BLaER1 treated with 17β-estradiol and CSF1 and Interleukin-3, amounts not matched to agents 10 nM and 100 nM (cell line): Measurements from ENCODE around the gene TSACC.

Source experiments
- H3K27ac ChIP-seq, 11 experiments: shearing (Covaris generic); formaldehyde crosslinking; 2 replicates each; pipeline ENCODE4 v1.8.1; 2022
- H3K27me3 ChIP-seq, 11 experiments: shearing (Covaris generic); formaldehyde crosslinking; 2 replicates each; pipeline ENCODE4 v1.8.1; 2022
- H3K36me3 ChIP-seq, 11 experiments: shearing (Covaris generic); formaldehyde crosslinking; 2 replicates each; pipeline ENCODE4 v1.8.1; 2022
- H3K4me1 ChIP-seq, 10 experiments: shearing (Covaris generic); formaldehyde crosslinking; 2 replicates each; pipeline ENCODE4 v1.8.1; 2022
- H3K4me2 ChIP-seq, 11 experiments: shearing (Covaris generic); formaldehyde crosslinking; 2 replicates each; pipeline ENCODE4 v1.8.1; 2022
- H3K4me3 ChIP-seq, 10 experiments: shearing (Covaris generic); formaldehyde crosslinking; 2 replicates each; pipeline ENCODE4 v1.8.1; 2022
- H3K9ac ChIP-seq, 11 experiments: shearing (Covaris generic); formaldehyde crosslinking; 2 replicates each; pipeline ENCODE4 v1.8.1; 2022
- H3K9me3 ChIP-seq, 11 experiments: shearing (Covaris generic); formaldehyde crosslinking; replicated peaks in 1 of 11; 2 replicates each; pipeline ENCODE4 v1.8.1; 2022
- H4K20me1 ChIP-seq, 11 experiments: shearing (Covaris generic); formaldehyde crosslinking; 2 replicates each; pipeline ENCODE4 v1.8.1; 2022
- Cebpa-rat ChIP-seq, 11 experiments: shearing (Covaris generic); IDR thresholded peaks; 2 replicates each; pipeline ENCODE4 v1.8.1; 2022

Gene TSACC

GRCh38 chr1:156357977-156358376 is 19.7 kb downstream of the TSACC start:
- no peak for TF ChIP-seq Cebpa-rat (IDR thresholded peaks at IDR 0.05)
- no peaks in the 10 kb centered on the region for H3K9me3 ChIP-seq
- peaks cover 19 to 45% (median 31%) of the 10 kb centered on the region in 11 experiments; a peak in 21 of 22 replicates for H3K27me3 ChIP-seq
- H4K20me1 ChIP-seq, result no peaks in the 10 kb centered on the region
- no peak overlapping the region for H3K4me3 ChIP-seq
- H3K4me1 ChIP-seq, result peaks cover 0 to 9% (median 0%) of the 10 kb centered on the region in 10 experiments; a peak in 4 of 20 replicates
- H3K36me3 ChIP-seq, result no peaks in the 10 kb centered on the region
- H3K9ac ChIP-seq, result no peak overlapping the region
- no peak overlapping the region for H3K27ac ChIP-seq
- H3K4me2 ChIP-seq, result no peak overlapping the region

- Histone ChIP-seq H3K27ac (no peak overlapping the region), H3K4me1 (peaks cover 0 to 9% (median 0%) of the 10 kb centered on the region in 10 experiments; a peak in 4 of 20 replicates), H3K9me3 (no peaks in the 10 kb centered on the region), H3K36me3 (no peaks in the 10 kb centered on the region), H4K20me1 (no peaks in the 10 kb centered on the region), H3K9ac (no peak overlapping the region), H3K4me3 (no peak overlapping the region), H3K27me3 (peaks cover 19 to 45% (median 31%) of the 10 kb centered on the region in 11 experiments; a peak in 21 of 22 replicates), H3K4me2 (no peak overlapping the region)
- TF ChIP-seq Cebpa-rat (IDR thresholded peaks at IDR 0.05), result no peak
Observed at GRCh38 chr1:156358641-156359040, 20.3 kb downstream of the TSACC start.

- no peak overlapping the region for H3K4me2 ChIP-seq
- no peak overlapping the region for H3K9ac ChIP-seq
- no peaks in the 10 kb centered on the region for H3K36me3 ChIP-seq
- no peak overlapping the region for H3K4me3 ChIP-seq
- H3K27ac ChIP-seq, result no peak overlapping the region
- no peak for TF ChIP-seq Cebpa-rat (IDR thresholded peaks at IDR 0.05)
- H4K20me1 ChIP-seq, result no peaks in the 10 kb centered on the region
- H3K4me1 ChIP-seq, result peaks cover 0 to 9% (median 0%) of the 10 kb centered on the region in 10 experiments; a peak in 4 of 20 replicates
- peaks cover 0 to 2% (median 0%) of the 10 kb centered on the region in 11 experiments; a peak in 2 of 22 replicates for H3K9me3 ChIP-seq
- H3K27me3 ChIP-seq, result peaks cover 19 to 45% (median 31%) of the 10 kb centered on the region in 11 experiments; a peak in 21 of 22 replicates
Observed at GRCh38 chr1:156359249-156359648, 20.9 kb downstream of the TSACC start.

GRCh38 chr1:156359973-156360372 is 21.6 kb downstream of the TSACC start:
- Histone ChIP-seq H3K4me1 (peaks cover 0 to 9% (median 0%) of the 10 kb centered on the region in 10 experiments; a peak in 4 of 20 replicates), H3K4me2 (no peak overlapping the region), H3K27ac (no peak overlapping the region), H3K9ac (no peak overlapping the region), H3K27me3 (peaks cover 19 to 38% (median 28%) of the 10 kb centered on the region in 11 experiments; a peak in 21 of 22 replicates), H3K4me3 (no peak overlapping the region), H3K9me3 (peaks cover 0 to 10% (median 0%) of the 10 kb centered on the region in 11 experiments; a peak in 4 of 22 replicates), H4K20me1 (no peaks in the 10 kb centered on the region), H3K36me3 (no peaks in the 10 kb centered on the region)
- TF ChIP-seq Cebpa-rat (IDR thresholded peaks at IDR 0.05), result no peak

GRCh38 chr1:156360534-156360933 is 22.2 kb downstream of the TSACC start:
- H3K9ac ChIP-seq, result no peak overlapping the region
- no peak overlapping the region for H3K4me3 ChIP-seq
- no peaks in the 10 kb centered on the region for H4K20me1 ChIP-seq
- no peaks in the 10 kb centered on the region for H3K36me3 ChIP-seq
- H3K9me3 ChIP-seq, result peaks cover 0 to 11% (median 0%) of the 10 kb centered on the region in 11 experiments; a peak in 4 of 22 replicates
- H3K4me1 ChIP-seq, result peaks cover 0 to 9% (median 0%) of the 10 kb centered on the region in 10 experiments; a peak in 4 of 20 replicates
- H3K27ac ChIP-seq, result no peak overlapping the region
- H3K4me2 ChIP-seq, result no peak overlapping the region
- no peak for TF ChIP-seq Cebpa-rat (IDR thresholded peaks at IDR 0.05)
- peaks cover 19 to 32% (median 24%) of the 10 kb centered on the region in 11 experiments; a peak in 21 of 22 replicates for H3K27me3 ChIP-seq

GRCh38 chr1:156365754-156366153 is 27.4 kb downstream of the TSACC start:
- Histone ChIP-seq H3K9me3 (peaks cover 0 to 11% (median 0%) of the 10 kb centered on the region in 11 experiments; a peak in 4 of 22 replicates), H3K9ac (no peak overlapping the region), H4K20me1 (no peaks in the 10 kb centered on the region; a peak in 2 of 22 replicates), H3K4me2 (no peak overlapping the region), H3K4me1 (peaks cover 0 to 8% (median 2%) of the 10 kb centered on the region in 10 experiments; a peak in 3 of 20 replicates), H3K4me3 (no peak overlapping the region), H3K27ac (no peak overlapping the region), H3K36me3 (no peaks in the 10 kb centered on the region), H3K27me3 (peaks cover 26 to 47% (median 32%) of the 10 kb centered on the region in 11 experiments)
- TF ChIP-seq Cebpa-rat (IDR thresholded peaks at IDR 0.05), result no peak

GRCh38 chr1:156366378-156367166 is 28.2 kb downstream of the TSACC start:
- H4K20me1 ChIP-seq, result no peaks in the 10 kb centered on the region; a peak in 2 of 22 replicates
- peaks cover 0 to 11% (median 0%) of the 10 kb centered on the region in 11 experiments; a peak in 4 of 22 replicates for H3K9me3 ChIP-seq
- peaks cover 0 to 13% (median 4%) of the 10 kb centered on the region in 10 experiments; a peak in 11 of 20 replicates for H3K4me1 ChIP-seq
- no peak overlapping the region for H3K4me3 ChIP-seq
- no peak overlapping the region; a peak in 1 of 22 replicates for H3K4me2 ChIP-seq
- H3K9ac ChIP-seq, result no peak overlapping the region
- TF ChIP-seq Cebpa-rat (IDR thresholded peaks at IDR 0.05), result no peak
- no peak overlapping the region for H3K27ac ChIP-seq
- no peaks in the 10 kb centered on the region for H3K36me3 ChIP-seq
- peaks cover 26 to 49% (median 32%) of the 10 kb centered on the region in 11 experiments for H3K27me3 ChIP-seq

GRCh38 chr1:156367383-156368156 is 29.2 kb downstream of the TSACC start:
- no peak overlapping the region for H3K27ac ChIP-seq
- H3K4me2 ChIP-seq, result no peak overlapping the region
- TF ChIP-seq Cebpa-rat (IDR thresholded peaks at IDR 0.05), result no peak
- H3K4me1 ChIP-seq, result peaks cover 0 to 22% (median 7%) of the 10 kb centered on the region in 10 experiments; a peak in 11 of 20 replicates
- no peak overlapping the region for H3K4me3 ChIP-seq
- H3K36me3 ChIP-seq, result no peaks in the 10 kb centered on the region
- no peak overlapping the region for H3K9ac ChIP-seq
- H3K27me3 ChIP-seq, result peaks cover 26 to 50% (median 32%) of the 10 kb centered on the region in 11 experiments
- no peaks in the 10 kb centered on the region; a peak in 2 of 22 replicates for H4K20me1 ChIP-seq
- peaks cover 0 to 11% (median 0%) of the 10 kb centered on the region in 11 experiments; a peak in 4 of 22 replicates for H3K9me3 ChIP-seq
